ENCODE data around the gene LSM6. TPM values are rescaled to one million over a fixed set of nuclear protein-coding genes. Genes with fewer than 3 reads are reported as not detected.

Gene LSM6
- total and polyA plus RNA-seq, 2 experiments from 2014 or later = 32.3 to 40.8 TPM

GRCh38 chr4:146186596-146186995 lies 11.1 kb downstream of the LSM6 start:
- no peak overlapping the region for H2AFZ ChIP-seq
- H3K36me3 ChIP-seq (ENCODE audit: low read depth) = peaks cover 31% of the 10 kb centered on the region
- H3K4me2 ChIP-seq (ENCODE audit: unreplicated experiment) = no peak overlapping the region
- H3K27me3 ChIP-seq (replicated peaks; ENCODE audit: insufficient read depth) = no peaks in the 10 kb centered on the region
- H3K4me1 ChIP-seq (ENCODE audit: insufficient read depth) = no peaks in the 10 kb centered on the region
- H3K79me2 ChIP-seq (ENCODE audit: insufficient read depth) = peaks cover 39% of the 10 kb centered on the region
- H3K9ac ChIP-seq = no peak overlapping the region
- no peaks in the 10 kb centered on the region for H4K20me1 ChIP-seq (ENCODE audit: insufficient read depth)
- H3K4me3 ChIP-seq = no peak overlapping the region
- no peak for DNase-seq
- H3K27ac ChIP-seq = no peak overlapping the region
- no peaks in the 10 kb centered on the region for H3F3A ChIP-seq (ENCODE audit: insufficient read depth)
- in situ Hi-C loops (cut with MboI) = no loop called here
- H3K9me3 ChIP-seq (ENCODE audit: low read depth) = no peaks in the 10 kb centered on the region
- WGBS, 2 experiments (ENCODE audit: low coverage in 1 of 2, low lambda C conversion rate in 2 of 2, missing lambda C conversion rate in 2 of 2) = 60 to 66% methylated on average over 3 of the region's 3 CpGs
- H3K9me2 ChIP-seq (ENCODE audit: insufficient read depth) = no peaks in the 10 kb centered on the region
- no peak for TF ChIP-seq EZH2 (IDR thresholded peaks at IDR 0.05; ENCODE audit: insufficient read depth, poor library complexity, severe bottlenecking)
- no peak for TF ChIP-seq EZH2phosphoT487 (IDR thresholded peaks at IDR 0.05; ENCODE audit: insufficient read depth, low read depth)

- no peak overlapping the region for H3K27ac ChIP-seq
- H3K4me2 ChIP-seq (ENCODE audit: unreplicated experiment) = no peak overlapping the region
- H3K9me3 ChIP-seq (ENCODE audit: low read depth) = no peaks in the 10 kb centered on the region
- in situ Hi-C loops (cut with MboI) = no loop called here
- WGBS, 2 experiments (ENCODE audit: low coverage in 1 of 2, low lambda C conversion rate in 2 of 2, missing lambda C conversion rate in 2 of 2) = 68 to 79% methylated on average over 2 of the region's 2 CpGs
- TF ChIP-seq EZH2 (IDR thresholded peaks at IDR 0.05; ENCODE audit: insufficient read depth, poor library complexity, severe bottlenecking) (no peak), EZH2phosphoT487 (IDR thresholded peaks at IDR 0.05; ENCODE audit: insufficient read depth, low read depth) (no peak)
- no peaks in the 10 kb centered on the region for H4K20me1 ChIP-seq (ENCODE audit: insufficient read depth)
- H3K4me1 ChIP-seq (ENCODE audit: insufficient read depth) = peaks cover 5% of the 10 kb centered on the region
- no peak overlapping the region for H3K4me3 ChIP-seq
- no peak overlapping the region for H2AFZ ChIP-seq
- DNase-seq = no peak
- H3K79me2 ChIP-seq (ENCODE audit: insufficient read depth) = peaks cover 6% of the 10 kb centered on the region; the same call in 1 of the 2 replicates
- no peaks in the 10 kb centered on the region for H3K9me2 ChIP-seq (ENCODE audit: insufficient read depth)
- peaks cover 17% of the 10 kb centered on the region for H3F3A ChIP-seq (ENCODE audit: insufficient read depth)
- H3K27me3 ChIP-seq (replicated peaks; ENCODE audit: insufficient read depth) = no peaks in the 10 kb centered on the region
- H3K9ac ChIP-seq = no peak overlapping the region
- peaks cover 22% of the 10 kb centered on the region for H3K36me3 ChIP-seq (ENCODE audit: low read depth)
Observed at GRCh38 chr4:146190456-146190855, 14.9 kb downstream of the LSM6 start.

- WGBS, 2 experiments (ENCODE audit: low coverage in 1 of 2, low lambda C conversion rate in 2 of 2, missing lambda C conversion rate in 2 of 2) = 36 to 39% methylated on average over 9 of the region's 9 CpGs
- DNase-seq = peak; percentile 35
Observed at GRCh38 chr4:146191766-146192458, 16.4 kb downstream of the LSM6 start.

GRCh38 chr4:146193628-146194027 lies 18.1 kb downstream of the LSM6 start:
- in situ Hi-C loops (cut with MboI) = no loop called here
- H3K27me3 ChIP-seq (replicated peaks; ENCODE audit: insufficient read depth) = no peaks in the 10 kb centered on the region
- TF ChIP-seq EZH2 (IDR thresholded peaks at IDR 0.05; ENCODE audit: insufficient read depth, poor library complexity, severe bottlenecking) (no peak), EZH2phosphoT487 (IDR thresholded peaks at IDR 0.05; ENCODE audit: insufficient read depth, low read depth) (no peak)
- H3K4me2 ChIP-seq (ENCODE audit: unreplicated experiment) = no peak overlapping the region
- no peak overlapping the region for H3K9ac ChIP-seq
- H4K20me1 ChIP-seq (ENCODE audit: insufficient read depth) = no peaks in the 10 kb centered on the region
- H3K36me3 ChIP-seq (ENCODE audit: low read depth) = peaks cover 10% of the 10 kb centered on the region
- peak; percentile 8 for DNase-seq
- no peak overlapping the region for H2AFZ ChIP-seq
- no peak overlapping the region for H3K27ac ChIP-seq
- H3K79me2 ChIP-seq (ENCODE audit: insufficient read depth) = no peaks in the 10 kb centered on the region
- WGBS, 2 experiments (ENCODE audit: low coverage in 1 of 2, low lambda C conversion rate in 2 of 2, missing lambda C conversion rate in 2 of 2) = 97 to 98% methylated on average over 5 of the region's 5 CpGs
- H3F3A ChIP-seq (ENCODE audit: insufficient read depth) = peaks cover 20% of the 10 kb centered on the region
- H3K4me3 ChIP-seq = no peak overlapping the region
- no peaks in the 10 kb centered on the region for H3K9me2 ChIP-seq (ENCODE audit: insufficient read depth)
- no peaks in the 10 kb centered on the region for H3K9me3 ChIP-seq (ENCODE audit: low read depth)
- H3K4me1 ChIP-seq (ENCODE audit: insufficient read depth) = peaks cover 13% of the 10 kb centered on the region

More at GRCh38 chr4:146191766-146192458, 16.4 kb downstream of the LSM6 start:
- no peaks in the 10 kb centered on the region for H3K9me2 ChIP-seq (ENCODE audit: insufficient read depth)
- peaks cover 20% of the 10 kb centered on the region for H3F3A ChIP-seq (ENCODE audit: insufficient read depth)
- no peak overlapping the region for H3K4me2 ChIP-seq (ENCODE audit: unreplicated experiment)
- H4K20me1 ChIP-seq (ENCODE audit: insufficient read depth) = no peaks in the 10 kb centered on the region
- no peak for TF ChIP-seq EZH2 (IDR thresholded peaks at IDR 0.05; ENCODE audit: insufficient read depth, poor library complexity, severe bottlenecking)
- TF ChIP-seq EZH2phosphoT487 (IDR thresholded peaks at IDR 0.05; ENCODE audit: insufficient read depth, low read depth) = no peak
- H3K9ac ChIP-seq = no peak overlapping the region
- in situ Hi-C loops (cut with MboI) = no loop called here
- no peaks in the 10 kb centered on the region for H3K9me3 ChIP-seq (ENCODE audit: low read depth)
- H3K79me2 ChIP-seq (ENCODE audit: insufficient read depth) = no peaks in the 10 kb centered on the region
- no peak overlapping the region for H3K4me3 ChIP-seq
- H3K36me3 ChIP-seq (ENCODE audit: low read depth) = peaks cover 17% of the 10 kb centered on the region
- H3K27ac ChIP-seq = no peak overlapping the region
- no peaks in the 10 kb centered on the region for H3K27me3 ChIP-seq (replicated peaks; ENCODE audit: insufficient read depth)
- H2AFZ ChIP-seq = no peak overlapping the region
- peaks cover 13% of the 10 kb centered on the region for H3K4me1 ChIP-seq (ENCODE audit: insufficient read depth)
